Calu3 (cell line): ENCODE data around the gene SYT7. TPM values are rescaled to one million over a fixed set of nuclear protein-coding genes. Genes with fewer than 3 reads are reported as not detected.

ENCODE experiments used
- BruUV-seq: library from RNA; stranded (reverse); fragments of 400-500 nt; replicated peaks from 2 replicates; lab custom pipeline; 2021; lab: Mats Ljungman, UMichigan
- CTCF ChIA-PET: fragments of 300-600 bp; sonication (Branson Sonifier 250); formaldehyde crosslinking; loops from one replicate; lab custom pipeline; 2022; ENCODE audit warnings: antibody characterized with exemption; lab: Charles Lee
- DNase-seq: peaks from one replicate; pipeline ENCODE4 v3.0.0; 2022
- H3K27ac Mint-ChIP-seq: one replicate; pipeline ENCODE4 v1.8.0; 2022; ENCODE audit warnings: mixed read lengths; ENCODE audit not compliant: unreplicated experiment
- H3K27me3 Mint-ChIP-seq: one replicate; pipeline ENCODE4 v1.8.0; 2022; ENCODE audit warnings: mixed read lengths; ENCODE audit not compliant: unreplicated experiment
- H3K36me3 Mint-ChIP-seq: one replicate; pipeline ENCODE4 v1.8.0; 2022; ENCODE audit warnings: mild to moderate bottlenecking, moderate library complexity, mixed read lengths; ENCODE audit not compliant: insufficient read depth, unreplicated experiment
- H3K4me1 Mint-ChIP-seq: one replicate; pipeline ENCODE4 v1.8.0; 2022; ENCODE audit warnings: mild to moderate bottlenecking, low read depth, mixed read lengths; ENCODE audit not compliant: unreplicated experiment
- H3K4me3 Mint-ChIP-seq: one replicate; pipeline ENCODE4 v1.8.0; 2022; ENCODE audit warnings: mild to moderate bottlenecking, low read depth, moderate library complexity, mixed read lengths; ENCODE audit not compliant: unreplicated experiment
- H3K9me3 Mint-ChIP-seq: one replicate; pipeline ENCODE4 v1.8.0; 2022; ENCODE audit warnings: low read depth, mixed read lengths; ENCODE audit not compliant: unreplicated experiment
- CTCF ChIP-seq: fragments of 200-600 bp; IDR thresholded peaks from one replicate; pipeline ENCODE4 v1.8.0; 2022; ENCODE audit warnings: antibody characterized with exemption; ENCODE audit not compliant: unreplicated experiment
- intact Hi-C: fragments of 100-400 bp; cut with micrococcal nuclease; formaldehyde crosslinking; loops from one replicate; pipeline ENCODE4 v1.10.0; 2022; ENCODE audit not compliant: unreplicated experiment
- total RNA-seq: library from RNA; stranded (reverse); gene quantifications from 2 replicates; pipeline ENCODE4 v1.2.3, GENCODE V29; 2022

The SYT7 gene
- total RNA-seq, 1 experiment from 2014 or later: 4.4 TPM

GRCh38 chr11:61588728-61589191 is 7.9 kb upstream of the SYT7 start:
- TF ChIP-seq CTCF: no peak
- no peak for DNase-seq
- BruUV-seq: no TSS peak
- peaks cover 57% of the 10 kb centered on the region for H3K27me3 Mint-ChIP-seq
- peak overlapping the region; percentile 48 for H3K4me3 Mint-ChIP-seq
- intact Hi-C loops: no loop called here
- no peaks in the 10 kb centered on the region for H3K9me3 Mint-ChIP-seq
- H3K27ac Mint-ChIP-seq: no peak overlapping the region
- H3K36me3 Mint-ChIP-seq: peaks cover 17% of the 10 kb centered on the region
- peaks cover 21% of the 10 kb centered on the region for H3K4me1 Mint-ChIP-seq
- CTCF ChIA-PET: interaction anchor here (1.1 to 1.4 kb wide), 3 partner anchors 31 to 227 kb away, joined by 3 to 6 read pairs (median 3); partner anchors contain the start of genes CYB561A3 and TMEM138

GRCh38 chr11:61587951-61588727 is 7.3 kb upstream of the SYT7 start:
- H3K9me3 Mint-ChIP-seq: no peaks in the 10 kb centered on the region
- DNase-seq: peak; percentile 82
- intact Hi-C loops: loop anchor here (2.0 kb wide), 1 partner anchor 31 kb away; no protein-coding TSS in a partner anchor
- peaks cover 21% of the 10 kb centered on the region for H3K4me1 Mint-ChIP-seq
- BruUV-seq: no TSS peak
- H3K36me3 Mint-ChIP-seq: peaks cover 17% of the 10 kb centered on the region
- no peak overlapping the region for H3K27ac Mint-ChIP-seq
- peaks cover 57% of the 10 kb centered on the region for H3K27me3 Mint-ChIP-seq
- H3K4me3 Mint-ChIP-seq: peak overlapping the region; percentile 48
- no peak for TF ChIP-seq CTCF
- CTCF ChIA-PET: interaction anchor here (0.7 to 1.4 kb wide), 4 partner anchors 32 to 226 kb away, joined by 3 to 6 read pairs (median 3); partner anchors contain the start of genes CYB561A3 and TMEM138

GRCh38 chr11:61587541-61587941 is 6.7 kb upstream of the SYT7 start:
- DNase-seq: peak; percentile 39
- intact Hi-C loops: loop anchor here (2.0 kb wide), 1 partner anchor 31 kb away; no protein-coding TSS in a partner anchor
- Mint-ChIP-seq H3K27me3 (peaks cover 57% of the 10 kb centered on the region), H3K4me1 (peaks cover 22% of the 10 kb centered on the region), H3K36me3 (peaks cover 17% of the 10 kb centered on the region), H3K4me3 (peak overlapping the region; percentile 48), H3K9me3 (no peaks in the 10 kb centered on the region), H3K27ac (no peak overlapping the region)
- CTCF ChIA-PET: interaction anchor here (0.7 to 1.4 kb wide), 4 partner anchors 19 to 135 kb away, joined by 3 to 6 read pairs (median 3); no protein-coding TSS in a partner anchor
- TF ChIP-seq CTCF: no peak
- no TSS peak for BruUV-seq

- no peak overlapping the region for H3K27ac Mint-ChIP-seq
- peaks cover 57% of the 10 kb centered on the region for H3K27me3 Mint-ChIP-seq
Measured at GRCh38 chr11:61586792-61587430, 6.0 kb upstream of the SYT7 start.

More at GRCh38 chr11:61586792-61587430, 6.0 kb upstream of the SYT7 start:
- peaks cover 17% of the 10 kb centered on the region for H3K36me3 Mint-ChIP-seq
- CTCF ChIA-PET: interaction anchor here (0.7 to 1.3 kb wide), 3 partner anchors 18 to 136 kb away, joined by 3 read pairs; no protein-coding TSS in a partner anchor
- intact Hi-C loops: loop anchor here (2.0 kb wide), 1 partner anchor 32 kb away; no protein-coding TSS in a partner anchor
- H3K4me3 Mint-ChIP-seq: peak overlapping the region; percentile 48
- DNase-seq: no peak
- no peak for TF ChIP-seq CTCF
- H3K4me1 Mint-ChIP-seq: peaks cover 29% of the 10 kb centered on the region
- no TSS peak for BruUV-seq
- no peaks in the 10 kb centered on the region for H3K9me3 Mint-ChIP-seq
